ENCODE measurements around the gene ZNF253. TPM values are rescaled to one million over a fixed set of nuclear protein-coding genes. Genes with fewer than 3 reads are reported as not detected.

The ZNF253 gene
- total and polyA plus RNA-seq, 2 of the 13 experiments (the other 11 are each of a cell fraction or from before 2014, with no cell fraction given) = 3.5 to 10.6 TPM

DNA sequence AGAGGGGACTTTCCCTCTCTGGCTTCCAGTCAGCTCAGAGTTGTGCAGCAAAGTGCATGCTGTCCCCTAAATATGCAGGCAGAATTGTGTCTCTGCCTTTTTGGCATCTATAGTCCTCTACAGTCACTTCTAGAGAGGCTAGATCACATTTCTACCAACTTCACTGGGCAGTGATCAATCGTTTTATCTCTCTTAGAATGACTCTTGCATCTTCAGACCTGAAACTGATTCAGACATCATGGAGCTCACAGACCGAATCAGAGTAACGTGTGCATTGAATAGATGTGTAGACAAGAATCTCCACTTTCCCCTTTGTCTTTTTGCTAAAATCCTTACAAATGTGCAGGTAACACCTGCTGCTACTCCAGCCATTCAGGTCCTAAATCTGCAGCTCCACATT, 6.2 kb downstream of the ZNF253 start:
- WGBS (ENCODE audit: low lambda C conversion rate) = 89% methylated on average over 3 of the region's 3 CpGs
- no peak for FAIRE-seq
- POLR2A ChIA-PET = no interaction called here
- TF ChIP-seq MYPOP (CRISPR knock-in tag; IDR thresholded peaks at IDR 0.05) = no peak
- TF ChIP-seq FOXK1 (CRISPR knock-in tag; IDR thresholded peaks at IDR 0.05; ENCODE audit: borderline replicate concordance, low read depth) = no peak
- TF ChIP-seq GABPB1 (CRISPR knock-in tag; IDR thresholded peaks at IDR 0.05) = no peak
- no peak for TF ChIP-seq ATM (IDR thresholded peaks at IDR 0.05; ENCODE audit: borderline replicate concordance)
- no peak for TF ChIP-seq PRDM4 (CRISPR knock-in tag; IDR thresholded peaks at IDR 0.05; ENCODE audit: borderline replicate concordance)
- TF ChIP-seq UBTF (CRISPR knock-in tag; IDR thresholded peaks at IDR 0.05) = no peak
- no peak for TF ChIP-seq ZNF230 (CRISPR knock-in tag; IDR thresholded peaks at IDR 0.05)
- TF ChIP-seq ELF3 (CRISPR knock-in tag; IDR thresholded peaks at IDR 0.05) = no peak
- TF ChIP-seq MYNN (CRISPR knock-in tag; IDR thresholded peaks at IDR 0.05; ENCODE audit: low read depth) = no peak
- no peak for TF ChIP-seq SETDB1 (CRISPR knock-in tag; IDR thresholded peaks at IDR 0.05; ENCODE audit: borderline replicate concordance)
- TF ChIP-seq ZBTB8A (CRISPR knock-in tag; IDR thresholded peaks at IDR 0.05; ENCODE audit: borderline replicate concordance, low read depth) = no peak
- TF ChIP-seq ELF1 (CRISPR knock-in tag; IDR thresholded peaks at IDR 0.05) = no peak
- TF ChIP-seq, protein P1, sequence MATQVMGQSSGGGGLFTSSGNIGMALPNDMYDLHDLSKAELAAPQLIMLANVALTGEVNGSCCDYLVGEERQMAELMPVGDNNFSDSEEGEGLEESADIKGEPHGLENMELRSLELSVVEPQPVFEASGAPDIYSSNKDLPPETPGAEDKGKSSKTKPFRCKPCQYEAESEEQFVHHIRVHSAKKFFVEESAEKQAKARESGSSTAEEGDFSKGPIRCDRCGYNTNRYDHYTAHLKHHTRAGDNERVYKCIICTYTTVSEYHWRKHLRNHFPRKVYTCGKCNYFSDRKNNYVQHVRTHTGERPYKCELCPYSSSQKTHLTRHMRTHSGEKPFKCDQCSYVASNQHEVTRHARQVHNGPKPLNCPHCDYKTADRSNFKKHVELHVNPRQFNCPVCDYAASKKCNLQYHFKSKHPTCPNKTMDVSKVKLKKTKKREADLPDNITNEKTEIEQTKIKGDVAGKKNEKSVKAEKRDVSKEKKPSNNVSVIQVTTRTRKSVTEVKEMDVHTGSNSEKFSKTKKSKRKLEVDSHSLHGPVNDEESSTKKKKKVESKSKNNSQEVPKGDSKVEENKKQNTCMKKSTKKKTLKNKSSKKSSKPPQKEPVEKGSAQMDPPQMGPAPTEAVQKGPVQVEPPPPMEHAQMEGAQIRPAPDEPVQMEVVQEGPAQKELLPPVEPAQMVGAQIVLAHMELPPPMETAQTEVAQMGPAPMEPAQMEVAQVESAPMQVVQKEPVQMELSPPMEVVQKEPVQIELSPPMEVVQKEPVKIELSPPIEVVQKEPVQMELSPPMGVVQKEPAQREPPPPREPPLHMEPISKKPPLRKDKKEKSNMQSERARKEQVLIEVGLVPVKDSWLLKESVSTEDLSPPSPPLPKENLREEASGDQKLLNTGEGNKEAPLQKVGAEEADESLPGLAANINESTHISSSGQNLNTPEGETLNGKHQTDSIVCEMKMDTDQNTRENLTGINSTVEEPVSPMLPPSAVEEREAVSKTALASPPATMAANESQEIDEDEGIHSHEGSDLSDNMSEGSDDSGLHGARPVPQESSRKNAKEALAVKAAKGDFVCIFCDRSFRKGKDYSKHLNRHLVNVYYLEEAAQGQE (IDR thresholded peaks at IDR 0.05; ENCODE audit: borderline replicate concordance in 1 of 2, low read depth in 1 of 2, low read length in 2 of 2) = no peak
- no peak for TF ChIP-seq ZNF614 (CRISPR knock-in tag; IDR thresholded peaks at IDR 0.05; ENCODE audit: borderline replicate concordance)
- TF ChIP-seq, protein P2, sequence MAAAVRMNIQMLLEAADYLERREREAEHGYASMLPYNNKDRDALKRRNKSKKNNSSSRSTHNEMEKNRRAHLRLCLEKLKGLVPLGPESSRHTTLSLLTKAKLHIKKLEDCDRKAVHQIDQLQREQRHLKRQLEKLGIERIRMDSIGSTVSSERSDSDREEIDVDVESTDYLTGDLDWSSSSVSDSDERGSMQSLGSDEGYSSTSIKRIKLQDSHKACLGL (CRISPR knock-in tag; IDR thresholded peaks at IDR 0.05) = no peak

More for the DNA sequence above, 6.2 kb downstream of the ZNF253 start:
- peaks cover 5% of the 10 kb centered on the region; the same call in 1 of the 2 replicates for H4K20me1 ChIP-seq (ENCODE audit: insufficient read depth, low read length)
- in situ Hi-C loops (cut with HindIII; ENCODE audit: extremely low pct_ligation_motif_present, low pct_unique_long_range_greater_than_20kb) (no loop called here), intact Hi-C loops (cut with micrococcal nuclease; ENCODE audit: unreplicated experiment) (no loop called here)
- H3K4me2 ChIP-seq (ENCODE audit: low read depth, low read length) = no peak overlapping the region
- H3K9ac ChIP-seq (ENCODE audit: insufficient read depth, low read depth, low read length) = no peak overlapping the region
- peaks cover 23% of the 10 kb centered on the region for H3K4me1 ChIP-seq (ENCODE audit: insufficient read depth, low read length)
- H3K79me2 ChIP-seq (ENCODE audit: insufficient read depth, low read length) = peaks cover 55% of the 10 kb centered on the region
- H3K4me3 ChIP-seq (replicated peaks in 1 of 3; ENCODE audit: insufficient read depth in 1 of 3, low read depth in 2 of 3, low read length in 3 of 3) = no peak overlapping the region
- no TSS peak for BruUV-seq (replicated peaks)
- no peaks in the 10 kb centered on the region for H3K27me3 ChIP-seq (ENCODE audit: control insufficient read depth in 1 of 2, insufficient read depth in 2 of 2, low read length in 2 of 2)
- no peaks in the 10 kb centered on the region for H3K9me3 ChIP-seq (ENCODE audit: low read length)
- no peak overlapping the region for H3K27ac ChIP-seq (ENCODE audit: extremely low read length, insufficient read depth, low read length)
- no peak for DNase-seq (ENCODE audit: low spot score)
- no peak for ATAC-seq
- no peak overlapping the region for H2AFZ ChIP-seq (ENCODE audit: low read length)
- CTCF ChIA-PET (ENCODE audit: low intra/inter-chr PET ratio, low total read pairs) = no interaction called here
- peaks cover 1 to 10% of the 10 kb centered on the region in 2 experiments; a peak in 4 of 5 replicates for H3K36me3 ChIP-seq (replicated peaks in 1 of 2; ENCODE audit: control insufficient read depth in 1 of 2, insufficient read depth in 2 of 2, low read length in 2 of 2)

All from HepG2 (cell line).